GM18517 (cell line): ENCODE data around the gene RUNX3.

Source experiments
- ATAC-seq: cut with Tn5 transposase; IDR thresholded peaks from one replicate; pipeline ENCODE4 v1.9.1; 2021; ENCODE audit warnings: mild to moderate bottlenecking, moderate library complexity; ENCODE audit not compliant: unreplicated experiment

The RUNX3 gene

GRCh38 chr1:24963943-24964693 is 34.0 kb upstream of the RUNX3 start:
- no peak for ATAC-seq

GRCh38 chr1:24963099-24963872 is 33.2 kb upstream of the RUNX3 start:
- ATAC-seq, result no peak

- no peak for ATAC-seq
Measured at GRCh38 chr1:24961961-24962861, 32.1 kb upstream of the RUNX3 start.

GRCh38 chr1:24961334-24961733 is 31.3 kb upstream of the RUNX3 start:
- ATAC-seq, result no peak

GRCh38 chr1:24960071-24960801 is 30.2 kb upstream of the RUNX3 start:
- no peak for ATAC-seq

- no peak for ATAC-seq
Measured at GRCh38 chr1:24959623-24959975, 29.5 kb upstream of the RUNX3 start.

GRCh38 chr1:24958766-24959622 is 28.9 kb upstream of the RUNX3 start:
- ATAC-seq, result no peak

- no peak for ATAC-seq
Measured at GRCh38 chr1:24957808-24958752, 28.0 kb upstream of the RUNX3 start.

- ATAC-seq, result no peak
Measured at GRCh38 chr1:24957016-24957807, 27.1 kb upstream of the RUNX3 start.

- no peak for ATAC-seq
Measured at GRCh38 chr1:24955779-24956365, 25.8 kb upstream of the RUNX3 start.

GRCh38 chr1:24955161-24955560 is 25.1 kb upstream of the RUNX3 start:
- ATAC-seq, result no peak

GRCh38 chr1:24954631-24955030 is 24.6 kb upstream of the RUNX3 start:
- ATAC-seq, result no peak

GRCh38 chr1:24954022-24954421 is 23.9 kb upstream of the RUNX3 start:
- no peak for ATAC-seq

GRCh38 chr1:24952413-24952841 is 22.4 kb upstream of the RUNX3 start:
- ATAC-seq, result no peak

- ATAC-seq, result no peak
Measured at GRCh38 chr1:24951810-24952412, 21.8 kb upstream of the RUNX3 start.

GRCh38 chr1:24951337-24951736 is 21.3 kb upstream of the RUNX3 start:
- ATAC-seq, result no peak

- no peak for ATAC-seq
Measured at GRCh38 chr1:24949331-24949881, 19.3 kb upstream of the RUNX3 start.
